Stimulated activated CD8-positive, alpha-beta memory T cell treated with anti-CD3 and anti-CD28 coated beads, Interleukin-15, amount 100 ng/mL, for 1 hour (primary cell): ENCODE data around the gene NRAP.
"Not testable (repeated sequence)": the region's sequence is repeated elsewhere in the genome, so short reads cannot be mapped to it uniquely, and the experiment has no call there.

Source experiments
- DNase-seq: peaks from one replicate; pipeline ENCODE4 v3.0.0-alpha.2; 2020; ENCODE audit warnings: low read depth

The NRAP gene

DNA sequence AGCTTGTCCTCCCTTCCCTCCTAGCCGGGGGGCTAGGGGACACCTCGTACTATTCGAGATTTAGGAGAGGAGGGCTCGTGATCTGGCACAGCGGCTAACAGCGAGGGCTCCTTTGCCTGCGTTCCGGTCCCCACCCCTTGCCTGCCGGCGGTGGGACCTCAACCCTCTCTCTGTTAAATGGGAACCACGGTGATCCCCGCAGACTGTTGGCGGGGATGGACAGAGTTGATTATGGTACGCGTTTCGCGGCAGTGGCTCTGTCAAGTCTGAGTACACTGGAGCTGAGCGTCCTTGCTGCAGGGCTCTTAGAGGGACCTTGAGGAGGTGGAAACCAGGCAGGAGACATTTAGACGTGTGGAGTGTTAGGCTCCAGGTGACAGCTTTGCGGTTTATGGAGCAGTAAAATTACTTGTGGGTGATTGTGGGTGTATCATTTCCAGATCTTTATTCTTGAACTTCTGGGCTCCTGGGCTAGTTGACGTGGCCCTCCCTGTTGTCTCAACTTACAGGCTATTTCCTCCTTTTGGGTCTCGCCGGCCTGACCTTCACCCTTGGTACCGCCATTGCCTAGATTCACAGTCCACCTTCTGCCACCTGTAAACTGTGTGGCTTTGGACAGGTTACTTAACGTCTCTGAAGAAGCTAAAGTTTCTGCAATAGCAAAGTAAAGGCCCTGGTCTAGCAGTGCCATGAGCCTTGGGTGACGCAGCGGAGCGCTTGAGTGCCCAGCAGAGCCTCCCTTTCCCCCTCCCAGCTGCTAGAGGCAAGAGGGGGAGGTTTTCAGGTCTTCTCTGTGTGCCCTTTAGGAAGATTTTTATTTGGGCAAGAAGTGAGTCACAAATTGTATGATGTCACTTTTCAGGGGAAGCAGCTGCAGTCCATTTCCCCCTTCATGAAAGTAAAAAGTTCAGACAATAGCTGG is 16.6 kb upstream of the NRAP start:
- no peak for DNase-seq

DNA sequence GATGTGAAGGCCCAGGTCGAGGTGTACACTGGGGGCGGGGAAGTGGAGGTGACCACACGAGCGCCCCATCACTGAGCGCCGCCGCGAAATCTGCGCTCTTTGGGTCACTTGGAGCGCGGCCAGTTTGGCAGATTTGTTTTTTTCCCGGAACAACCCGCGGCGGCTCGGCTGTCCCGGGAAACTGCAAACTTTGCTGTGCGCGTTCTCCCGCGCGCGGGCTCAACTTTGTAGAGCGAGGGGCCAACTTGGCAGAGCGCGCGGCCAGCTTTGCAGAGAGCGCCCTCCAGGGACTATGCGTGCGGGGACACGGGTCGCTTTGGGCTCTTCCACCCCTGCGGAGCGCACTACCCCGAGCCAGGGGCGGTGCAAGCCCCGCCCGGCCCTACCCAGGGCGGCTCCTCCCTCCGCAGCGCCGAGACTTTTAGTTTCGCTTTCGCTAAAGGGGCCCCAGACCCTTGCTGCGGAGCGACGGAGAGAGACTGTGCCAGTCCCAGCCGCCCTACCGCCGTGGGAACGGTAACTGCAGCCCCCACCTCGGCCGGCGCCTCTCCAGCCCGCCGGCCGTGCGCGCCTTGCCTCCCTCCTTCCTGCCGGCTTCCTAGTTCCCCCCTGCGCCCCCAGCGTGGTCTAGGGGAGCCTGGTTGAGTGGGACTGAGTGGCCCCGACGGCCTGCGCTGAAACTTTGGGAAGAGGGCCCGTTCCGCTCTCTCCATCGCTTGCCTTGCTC is 15.8 kb upstream of the NRAP start, which contains the start of gene CASP7:
Gene CASP7 (plus strand): TSS at position 450 of the 727 bp plus-strand sequence. CDS start 17,582 bp downstream, outside the sequence.
- peak; percentile 47 for DNase-seq

DNA sequence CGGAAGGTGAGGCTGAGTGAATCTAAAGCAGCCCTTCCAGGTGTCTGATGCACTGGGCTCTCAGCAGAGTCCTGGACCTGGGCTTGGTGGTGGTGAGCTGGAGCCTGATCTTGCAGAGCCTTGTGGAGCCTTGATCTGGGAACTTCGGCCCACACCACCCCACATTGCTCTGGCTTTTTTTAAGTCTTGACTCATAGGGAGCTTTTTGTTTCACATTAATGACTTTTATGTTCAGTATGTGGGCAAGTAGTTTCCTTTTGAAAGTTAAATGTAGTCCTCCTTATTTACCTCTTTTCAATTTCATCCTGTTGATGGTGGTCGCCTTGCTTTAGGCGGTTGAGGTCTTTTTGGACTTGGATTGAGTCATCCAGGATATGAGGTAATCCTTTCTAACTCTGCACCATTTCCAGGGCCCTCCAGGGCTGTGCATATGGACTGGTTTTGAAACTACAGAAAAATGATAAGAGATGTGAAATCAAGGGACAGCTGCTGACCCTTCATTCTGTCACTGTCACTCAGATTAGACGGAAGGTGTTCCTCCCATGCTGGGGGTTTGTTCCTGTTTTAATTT is 2.9 kb upstream of the NRAP start:
- no peak for DNase-seq

DNA sequence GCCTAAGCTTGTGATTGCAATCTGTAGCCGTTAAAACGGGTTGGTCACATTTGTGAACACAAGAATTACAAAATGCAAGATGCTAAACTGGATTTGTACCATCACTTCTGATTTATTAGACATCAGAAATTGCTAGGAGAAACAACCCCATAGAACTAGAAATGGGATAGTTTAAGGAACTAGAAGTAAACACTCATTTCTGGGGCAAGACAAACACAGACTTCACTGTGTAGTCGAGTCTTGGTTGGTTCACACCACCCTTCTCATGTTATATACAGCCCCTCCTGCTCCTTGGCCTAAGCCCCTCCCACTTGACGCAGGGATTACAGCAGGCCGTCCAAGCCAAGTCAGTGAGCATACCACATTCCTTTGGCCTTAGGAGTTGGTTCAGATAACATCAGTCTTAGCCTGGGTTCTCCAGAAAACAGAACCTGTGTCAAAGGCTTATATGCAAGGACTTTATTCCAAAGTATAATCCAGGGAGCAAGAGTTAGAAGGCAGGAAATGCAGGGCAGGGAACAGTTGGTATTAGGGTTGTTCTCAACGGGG is 2.0 kb upstream of the NRAP start:
- no peak for DNase-seq

DNA sequence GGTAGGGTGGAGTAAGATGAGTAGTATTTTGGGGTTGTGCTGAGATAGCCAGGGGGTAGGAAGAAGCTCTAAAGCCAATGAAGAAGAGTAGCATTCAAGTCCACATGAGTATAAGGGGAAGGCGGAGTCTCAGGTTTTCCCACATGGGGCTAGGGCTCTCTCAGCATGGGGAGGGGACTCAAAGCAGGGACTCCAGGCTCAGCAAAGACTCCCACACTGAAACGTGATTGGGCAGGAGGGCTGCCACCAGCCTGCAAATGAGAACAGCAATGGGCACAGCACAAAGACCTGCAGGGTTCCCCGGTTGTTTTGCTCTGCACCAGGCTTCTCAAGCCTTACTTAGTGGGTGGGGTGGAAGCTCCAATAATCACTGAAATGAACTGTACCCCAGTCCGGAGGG is 1.5 kb upstream of the NRAP start:
- no peak for DNase-seq

DNA sequence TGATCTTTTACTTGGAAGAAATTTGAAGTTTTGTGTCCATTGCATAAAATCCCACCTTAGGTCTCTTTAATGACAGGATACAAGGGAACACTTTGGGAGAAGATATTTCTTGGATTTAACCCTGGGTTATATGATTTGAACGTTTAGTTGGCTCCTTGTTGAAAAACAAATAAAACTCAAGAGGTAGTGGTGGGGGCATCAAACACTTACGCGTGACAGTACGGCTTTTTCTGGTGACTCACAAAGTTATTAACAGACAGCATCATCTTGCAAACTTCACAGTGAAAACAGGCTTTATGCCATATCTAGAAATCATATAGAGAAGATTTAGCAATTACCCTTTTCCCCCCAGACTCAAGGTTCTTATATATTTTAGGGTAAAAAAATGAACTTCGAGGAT is 699 bp downstream of the NRAP start:
- no peak for DNase-seq

DNA sequence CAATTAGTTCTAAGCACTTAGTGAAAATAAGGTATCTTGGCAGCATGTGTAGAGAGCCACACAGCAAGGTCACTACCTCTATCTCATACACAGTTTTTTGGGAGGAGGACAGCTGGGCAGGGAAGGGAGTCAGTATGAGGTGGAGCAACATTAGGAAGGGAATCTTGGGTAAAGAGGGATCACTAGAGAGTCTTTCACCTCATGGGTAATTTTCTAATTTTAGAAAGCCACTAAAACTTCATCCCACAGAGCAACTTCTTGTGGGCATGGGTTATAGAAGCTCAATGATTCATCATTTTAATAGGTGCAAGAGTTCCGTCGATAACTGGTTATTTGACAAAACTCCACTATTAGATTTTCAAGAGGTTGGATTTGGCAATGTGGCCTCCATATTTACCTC is 2.5 kb downstream of the NRAP start:
- DNase-seq, result no peak

DNA sequence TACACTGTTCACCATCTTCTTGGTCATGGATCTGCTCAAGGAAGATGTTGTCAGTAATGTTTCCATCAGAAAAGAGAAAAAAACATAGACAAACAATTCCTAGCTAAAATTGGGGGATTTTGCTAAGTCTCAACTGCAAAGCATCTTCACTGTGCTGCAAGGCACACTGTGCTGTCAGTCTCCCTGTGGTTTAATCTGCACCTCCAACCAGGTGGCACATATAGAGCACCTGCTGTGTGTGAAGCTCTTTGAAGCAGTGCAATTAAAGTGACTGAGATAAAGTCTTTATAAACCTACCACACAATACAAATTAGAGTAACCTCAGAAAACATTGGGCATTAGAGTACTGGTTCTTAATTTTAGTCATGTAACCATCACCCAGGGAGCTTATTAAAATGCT is 6.3 kb downstream of the NRAP start:
- no peak for DNase-seq

- no peak for DNase-seq
These were observed 6.9 kb downstream of the NRAP start for GRCh38 chr10:113656896-113657295.

DNA sequence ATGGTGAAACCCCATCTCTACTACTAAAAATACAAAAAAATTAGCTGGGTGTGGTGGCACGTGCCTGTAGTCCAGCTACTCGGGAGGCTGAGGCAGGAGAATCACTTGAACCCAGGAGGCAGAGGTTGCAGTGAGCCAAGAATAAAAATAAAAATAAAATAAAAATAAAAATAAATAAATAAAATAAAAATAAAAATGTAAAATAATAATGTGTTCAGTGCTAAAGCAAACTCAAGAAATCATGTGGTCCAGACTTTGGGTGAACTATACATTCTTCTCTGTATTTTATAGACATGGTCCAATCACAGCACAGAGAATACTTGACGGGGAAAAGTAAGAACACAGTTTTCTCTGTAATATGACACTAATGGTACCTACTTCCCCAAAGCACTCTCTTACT is 11.4 kb downstream of the NRAP start:
- not testable (repeated sequence) for DNase-seq

GRCh38 chr10:113651898-113652297 is 11.9 kb downstream of the NRAP start:
- no peak for DNase-seq

- no peak for DNase-seq
These were observed 12.8 kb downstream of the NRAP start for GRCh38 chr10:113651021-113651420.

DNA sequence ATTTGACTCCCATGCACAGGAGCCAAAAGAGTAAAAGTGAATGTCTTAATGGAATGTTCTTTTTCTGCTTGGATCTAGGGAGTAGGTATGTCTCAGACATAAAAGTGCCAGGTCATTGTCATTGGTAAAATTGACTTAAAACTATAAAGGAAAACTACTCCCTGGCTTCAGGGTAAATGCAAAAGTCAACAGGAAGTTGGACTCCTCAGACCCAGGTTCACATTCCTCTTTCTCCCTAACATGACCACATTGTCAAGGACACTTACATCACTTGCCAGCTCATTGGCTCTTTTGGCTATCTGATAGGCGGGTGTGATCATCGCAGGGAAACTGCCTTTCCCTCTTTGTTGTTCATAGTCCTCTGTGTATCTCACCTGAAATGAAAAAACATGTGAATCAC is 13.7 kb downstream of the NRAP start:
- DNase-seq, result no peak

DNA sequence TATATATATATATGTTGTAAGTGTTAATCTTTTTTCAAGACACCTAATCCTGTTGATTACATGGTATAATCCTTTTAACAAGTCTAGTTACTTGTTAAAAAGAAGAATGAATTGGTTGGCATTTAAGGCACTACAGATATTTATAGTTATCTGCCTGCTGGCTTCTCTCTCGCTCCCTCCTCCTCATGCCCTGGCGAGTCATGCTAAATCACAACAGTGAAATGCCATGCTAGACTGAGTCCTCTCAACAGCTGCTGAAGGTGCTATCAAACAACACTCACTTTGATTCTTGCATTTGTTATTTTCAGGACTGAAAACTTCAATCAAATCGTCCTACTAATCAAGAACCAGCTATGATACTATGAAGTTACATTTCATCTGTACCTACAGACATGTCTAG is 15.4 kb downstream of the NRAP start:
- no peak for DNase-seq

DNA sequence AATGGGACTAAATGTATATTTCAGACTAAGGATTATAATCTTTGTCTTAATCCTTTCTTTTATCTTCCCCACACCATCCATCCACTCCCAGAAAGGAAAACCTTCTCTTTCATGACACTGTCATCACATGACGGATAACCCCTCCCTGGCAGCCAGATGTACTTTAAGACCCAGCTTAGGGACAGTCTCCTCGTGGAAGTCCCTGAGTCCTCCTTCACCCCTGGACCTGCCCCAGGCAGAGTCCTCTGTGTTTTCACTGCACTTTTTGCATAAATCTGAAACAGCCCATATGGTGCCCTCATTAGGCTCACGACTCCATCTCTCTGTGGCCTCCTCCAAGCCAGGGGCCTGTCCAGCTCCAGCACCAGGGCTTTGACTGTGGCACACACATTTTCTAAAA is 16.0 kb downstream of the NRAP start:
- no peak for DNase-seq

- no peak for DNase-seq
These were observed 17.3 kb downstream of the NRAP start for GRCh38 chr10:113646336-113647201.

- no peak for DNase-seq
These were observed 19.4 kb downstream of the NRAP start for GRCh38 chr10:113644185-113645120.

DNA sequence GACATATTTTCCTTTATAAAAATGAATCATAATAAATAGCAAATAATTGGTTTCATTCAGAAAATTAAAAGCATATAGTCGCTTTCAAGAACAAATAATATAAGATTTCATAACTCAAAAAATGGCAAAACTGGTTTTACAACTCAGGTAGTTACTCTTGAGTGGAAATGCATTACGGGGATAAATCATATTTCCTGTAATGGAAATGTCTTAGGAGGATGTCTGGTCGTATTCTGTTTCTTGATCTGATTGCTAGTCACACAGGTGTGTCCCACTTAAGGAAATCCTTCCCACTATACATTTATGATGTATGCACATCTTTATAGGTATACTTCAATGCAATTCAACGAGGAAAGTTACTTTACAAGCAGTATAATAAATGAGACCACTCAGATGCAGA is 20.7 kb downstream of the NRAP start:
- no peak for DNase-seq

GRCh38 chr10:113641702-113642101 is 22.1 kb downstream of the NRAP start:
- no peak for DNase-seq

GRCh38 chr10:113639966-113640365 is 23.9 kb downstream of the NRAP start:
- DNase-seq, result no peak
